Measurements from ENCODE around the gene SMAD2. TPM values are rescaled to one million over a fixed set of nuclear protein-coding genes. Genes with fewer than 3 reads are reported as not detected.

SMAD2 gene
- total RNA-seq, 2 experiments from 2014 or later: 80.4 to 83.0 TPM

DNA sequence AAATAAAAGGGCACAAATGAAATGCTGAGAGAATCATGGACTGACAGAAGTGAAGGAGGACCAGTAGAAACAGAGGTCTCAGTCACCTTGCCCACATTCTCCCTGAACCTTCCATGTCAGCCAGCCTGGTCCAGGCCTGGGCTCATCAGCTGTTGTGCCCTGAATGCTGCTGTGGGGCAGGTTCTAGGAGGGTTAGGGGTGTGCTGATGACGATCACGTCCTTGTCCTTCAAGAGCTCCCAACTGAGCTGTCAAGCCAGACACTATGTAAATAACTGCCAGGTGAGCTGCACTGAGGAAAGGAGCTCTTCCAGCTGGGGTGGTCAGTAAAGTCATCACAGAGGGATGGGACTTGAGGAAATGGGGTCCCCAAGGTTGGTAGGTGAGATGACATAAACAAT is 156.5 kb downstream of the SMAD2 start:
- H3K27me3 Mint-ChIP-seq: peaks cover 10% of the 10 kb centered on the region

DNA sequence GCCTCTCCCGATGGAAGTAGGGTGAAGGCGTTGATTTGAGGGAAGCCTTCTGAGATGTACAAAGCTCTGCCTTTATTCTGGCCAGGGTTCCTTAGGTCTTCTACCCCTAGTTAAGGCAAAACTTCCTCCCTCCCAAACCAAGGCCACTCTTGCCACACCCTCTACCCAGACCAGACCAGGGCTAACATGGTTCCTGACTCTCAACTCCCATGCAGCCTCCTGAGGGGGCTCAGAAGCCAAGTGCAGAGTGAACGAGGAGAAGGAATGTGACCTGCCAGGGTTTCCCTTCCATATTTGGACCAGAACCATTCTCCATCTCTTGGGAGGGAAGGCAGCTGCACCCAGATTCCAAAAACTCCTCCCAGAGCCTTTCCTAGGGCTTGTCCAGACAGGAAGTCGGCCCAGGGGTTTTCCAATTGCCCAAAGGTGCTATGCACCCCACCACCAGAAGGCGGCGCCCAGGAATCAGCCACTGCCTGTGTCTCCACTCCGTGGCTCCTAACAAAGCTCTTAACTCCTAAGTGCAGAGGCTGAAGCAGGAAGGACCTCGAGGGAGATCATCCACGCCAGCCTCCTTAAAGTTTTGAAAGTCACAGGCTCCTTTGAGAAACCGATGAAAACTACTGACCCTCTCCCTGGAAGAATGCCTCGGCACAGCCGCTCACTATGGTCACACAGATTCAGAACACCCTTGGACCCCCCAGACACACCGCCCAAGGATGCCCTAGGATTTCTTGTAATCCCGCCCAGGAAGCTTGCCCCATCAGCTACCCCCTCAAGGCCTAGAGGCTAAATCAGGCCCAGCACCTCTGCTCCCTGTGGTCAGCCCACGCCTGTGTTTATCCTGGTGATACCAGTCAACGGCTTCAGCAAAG is 157.8 kb downstream of the SMAD2 start:
- Mint-ChIP-seq H3K36me3 (ENCODE audit: low read depth) (no peaks in the 10 kb centered on the region), H3K27me3 (peaks cover 3% of the 10 kb centered on the region), H3K27ac (no peak overlapping the region), H3K4me1 (ENCODE audit: low read depth) (no peaks in the 10 kb centered on the region), H3K4me3 (no peak overlapping the region), H3K9me3 (no peaks in the 10 kb centered on the region)
- no peaks in the 10 kb centered on the region for H3K36me3 ChIP-seq (ENCODE audit: insufficient read depth, low read length)
- no peak overlapping the region for H3K4me3 ChIP-seq (ENCODE audit: low read length)
- H3K27ac ChIP-seq (ENCODE audit: low read depth in 1 of 2, low read length in 2 of 2): no peak overlapping the region
- no peak for ATAC-seq (ENCODE audit: poor library complexity)
- DNase-seq: peak; percentile 27 to 68 (median 47)
- intact Hi-C loops (cut with DNase I, micrococcal nuclease): loop anchor here (1.0 to 10.0 kb wide), 5 partner anchors 250 to 675 kb away; no protein-coding TSS in a partner anchor
- ChIA-PET CTCF (interaction anchor here (0.7 to 1.7 kb wide), 2 partner anchors 95 to 244 kb away, joined by 3 read pairs; no protein-coding TSS in a partner anchor), POLR2A (interaction anchor here (1.3 kb wide), 1 partner anchor 158 kb away, joined by 3 read pairs; the partner anchor contains the start of gene SMAD2)
- no peaks in the 10 kb centered on the region for H3K9me3 ChIP-seq (ENCODE audit: control insufficient read depth in 1 of 2, insufficient read depth in 1 of 2, low read length in 2 of 2)
- H3K4me1 ChIP-seq (ENCODE audit: insufficient read depth, low read length): no peaks in the 10 kb centered on the region
- TF ChIP-seq, protein P1, sequence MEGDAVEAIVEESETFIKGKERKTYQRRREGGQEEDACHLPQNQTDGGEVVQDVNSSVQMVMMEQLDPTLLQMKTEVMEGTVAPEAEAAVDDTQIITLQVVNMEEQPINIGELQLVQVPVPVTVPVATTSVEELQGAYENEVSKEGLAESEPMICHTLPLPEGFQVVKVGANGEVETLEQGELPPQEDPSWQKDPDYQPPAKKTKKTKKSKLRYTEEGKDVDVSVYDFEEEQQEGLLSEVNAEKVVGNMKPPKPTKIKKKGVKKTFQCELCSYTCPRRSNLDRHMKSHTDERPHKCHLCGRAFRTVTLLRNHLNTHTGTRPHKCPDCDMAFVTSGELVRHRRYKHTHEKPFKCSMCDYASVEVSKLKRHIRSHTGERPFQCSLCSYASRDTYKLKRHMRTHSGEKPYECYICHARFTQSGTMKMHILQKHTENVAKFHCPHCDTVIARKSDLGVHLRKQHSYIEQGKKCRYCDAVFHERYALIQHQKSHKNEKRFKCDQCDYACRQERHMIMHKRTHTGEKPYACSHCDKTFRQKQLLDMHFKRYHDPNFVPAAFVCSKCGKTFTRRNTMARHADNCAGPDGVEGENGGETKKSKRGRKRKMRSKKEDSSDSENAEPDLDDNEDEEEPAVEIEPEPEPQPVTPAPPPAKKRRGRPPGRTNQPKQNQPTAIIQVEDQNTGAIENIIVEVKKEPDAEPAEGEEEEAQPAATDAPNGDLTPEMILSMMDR (IDR thresholded peaks at IDR 0.05): peak; percentile 91
- H3K27me3 ChIP-seq (ENCODE audit: control insufficient read depth in 1 of 2, insufficient read depth in 2 of 2, low read length in 2 of 2): no peaks in the 10 kb centered on the region

More for the DNA sequence above, 156.5 kb downstream of the SMAD2 start:
- no peak overlapping the region for H3K4me3 ChIP-seq (ENCODE audit: low read length)
- H3K9me3 ChIP-seq (ENCODE audit: control insufficient read depth in 1 of 2, insufficient read depth in 1 of 2, low read length in 2 of 2): no peaks in the 10 kb centered on the region
- CTCF ChIA-PET: interaction anchor here (1.3 kb wide), 1 partner anchor 25 kb away, joined by 3 read pairs; no protein-coding TSS in a partner anchor
- no peaks in the 10 kb centered on the region for H3K36me3 Mint-ChIP-seq (ENCODE audit: low read depth)
- H3K4me3 Mint-ChIP-seq: no peak overlapping the region
- no peaks in the 10 kb centered on the region for H3K9me3 Mint-ChIP-seq
- TF ChIP-seq, protein P1 (IDR thresholded peaks at IDR 0.05): no peak
- ATAC-seq (ENCODE audit: poor library complexity): no peak
- POLR2A ChIA-PET: no interaction called here
- no peak overlapping the region for H3K27ac ChIP-seq (ENCODE audit: low read depth in 1 of 2, low read length in 2 of 2)
- no peak overlapping the region for H3K27ac Mint-ChIP-seq
- no peak for DNase-seq
- intact Hi-C loops (cut with DNase I, micrococcal nuclease): loop anchor here in 1 of 2 experiments (5.0 to 10.0 kb wide), 3 partner anchors 331 to 673 kb away; no protein-coding TSS in a partner anchor
- H3K27me3 ChIP-seq (ENCODE audit: control insufficient read depth in 1 of 2, insufficient read depth in 2 of 2, low read length in 2 of 2): no peaks in the 10 kb centered on the region
- no peaks in the 10 kb centered on the region for H3K36me3 ChIP-seq (ENCODE audit: insufficient read depth, low read length)
- no peaks in the 10 kb centered on the region for H3K4me1 ChIP-seq (ENCODE audit: insufficient read depth, low read length)
- H3K4me1 Mint-ChIP-seq (ENCODE audit: low read depth): no peaks in the 10 kb centered on the region

DNA sequence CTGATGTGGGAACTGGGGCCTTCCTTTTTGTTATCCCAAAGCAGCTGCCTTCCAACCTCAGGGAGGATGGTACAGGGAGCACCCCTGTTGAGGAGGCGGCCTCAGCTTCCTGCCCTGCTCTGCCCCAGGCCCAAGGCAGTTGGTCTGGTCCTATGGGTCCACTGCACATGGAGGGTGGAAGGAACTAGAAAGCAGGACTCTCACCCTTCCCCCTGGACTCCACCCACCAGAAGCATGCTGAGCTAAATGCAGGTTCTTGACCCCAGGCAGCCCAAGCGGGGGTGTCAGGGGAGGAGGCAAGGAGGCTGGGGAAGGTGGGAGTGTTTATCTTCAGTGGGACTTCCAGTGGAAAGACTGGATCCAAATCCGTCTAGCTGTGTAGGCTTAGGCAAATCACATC is 158.5 kb downstream of the SMAD2 start:
- Histone ChIP-seq H3K27ac (ENCODE audit: low read depth in 1 of 2, low read length in 2 of 2) (no peak overlapping the region), H3K27me3 (ENCODE audit: control insufficient read depth in 1 of 2, insufficient read depth in 2 of 2, low read length in 2 of 2) (no peaks in the 10 kb centered on the region), H3K36me3 (ENCODE audit: insufficient read depth, low read length) (no peaks in the 10 kb centered on the region), H3K4me1 (ENCODE audit: insufficient read depth, low read length) (no peaks in the 10 kb centered on the region), H3K9me3 (ENCODE audit: control insufficient read depth in 1 of 2, insufficient read depth in 1 of 2, low read length in 2 of 2) (no peaks in the 10 kb centered on the region), H3K4me3 (ENCODE audit: low read length) (no peak overlapping the region)
- no peak overlapping the region for H3K4me3 Mint-ChIP-seq
- TF ChIP-seq, protein P1 (IDR thresholded peaks at IDR 0.05): no peak
- H3K4me1 Mint-ChIP-seq (ENCODE audit: low read depth): no peaks in the 10 kb centered on the region
- no peak overlapping the region for H3K27ac Mint-ChIP-seq
- ATAC-seq (ENCODE audit: poor library complexity): no peak
- intact Hi-C loops (cut with DNase I, micrococcal nuclease): loop anchor here (1.0 to 10.0 kb wide), 5 partner anchors 250 to 675 kb away; no protein-coding TSS in a partner anchor
- ChIA-PET CTCF (interaction anchor here (1.5 to 1.7 kb wide), 2 partner anchors 23 to 245 kb away, joined by 3 to 5 read pairs; no protein-coding TSS in a partner anchor), POLR2A (interaction anchor here (1.3 kb wide), 1 partner anchor 159 kb away, joined by 3 read pairs; the partner anchor contains the start of gene SMAD2)
- no peaks in the 10 kb centered on the region for H3K36me3 Mint-ChIP-seq (ENCODE audit: low read depth)
- no peaks in the 10 kb centered on the region for H3K9me3 Mint-ChIP-seq
- H3K27me3 Mint-ChIP-seq: peaks cover 3% of the 10 kb centered on the region
- DNase-seq: no peak
